Measurements from ENCODE around the gene PERP.

PERP gene

GRCh38 chr6:138105446-138105845, 1.8 kb downstream of the PERP start:
- peak overlapping the region; percentile 94 for H3K27ac ChIP-seq
- no peak for TF ChIP-seq CTCF (IDR thresholded peaks at IDR 0.05)
- no peak for TF ChIP-seq ZFX (IDR thresholded peaks at IDR 0.05; ENCODE audit: borderline replicate concordance)

- no peak overlapping the region for H3K27ac ChIP-seq
- TF ChIP-seq CTCF (IDR thresholded peaks at IDR 0.05) (no peak), ZFX (IDR thresholded peaks at IDR 0.05; ENCODE audit: borderline replicate concordance) (no peak)
Observed at GRCh38 chr6:138104618-138105213, 2.5 kb downstream of the PERP start.

GRCh38 chr6:138103871-138104270, 3.3 kb downstream of the PERP start:
- H3K27ac ChIP-seq = no peak overlapping the region
- no peak for TF ChIP-seq CTCF (IDR thresholded peaks at IDR 0.05)
- TF ChIP-seq ZFX (IDR thresholded peaks at IDR 0.05; ENCODE audit: borderline replicate concordance) = no peak

- no peak overlapping the region for H3K27ac ChIP-seq
- TF ChIP-seq ZFX (IDR thresholded peaks at IDR 0.05; ENCODE audit: borderline replicate concordance) (no peak), CTCF (IDR thresholded peaks at IDR 0.05) (no peak)
Observed at GRCh38 chr6:138101946-138102731, 5.1 kb downstream of the PERP start.

- H3K27ac ChIP-seq = no peak overlapping the region
- TF ChIP-seq ZFX (IDR thresholded peaks at IDR 0.05; ENCODE audit: borderline replicate concordance) (no peak), CTCF (IDR thresholded peaks at IDR 0.05) (no peak)
Observed at GRCh38 chr6:138099832-138100231, 7.4 kb downstream of the PERP start.

GRCh38 chr6:138098306-138098705, 8.9 kb downstream of the PERP start:
- TF ChIP-seq CTCF (IDR thresholded peaks at IDR 0.05) (no peak), ZFX (IDR thresholded peaks at IDR 0.05; ENCODE audit: borderline replicate concordance) (no peak)
- H3K27ac ChIP-seq = no peak overlapping the region

- TF ChIP-seq ZFX (IDR thresholded peaks at IDR 0.05; ENCODE audit: borderline replicate concordance) (no peak), CTCF (IDR thresholded peaks at IDR 0.05) (no peak)
Observed at GRCh38 chr6:138094260-138094659, 13.0 kb downstream of the PERP start.

More at GRCh38 chr6:138094260-138094659, 13.0 kb downstream of the PERP start:
- no peak overlapping the region for H3K27ac ChIP-seq
